ENCODE results near the gene TAPBPL. TPM values are rescaled to one million over a fixed set of nuclear protein-coding genes. Genes with fewer than 3 reads are reported as not detected.
"Not testable (repeated sequence)": the region's sequence is repeated elsewhere in the genome, so short reads cannot be mapped to it uniquely, and the experiment has no call there.

Gene TAPBPL
- total RNA-seq, 2 donors from 2014 or later: 24.1 to 28.2 TPM

DNA sequence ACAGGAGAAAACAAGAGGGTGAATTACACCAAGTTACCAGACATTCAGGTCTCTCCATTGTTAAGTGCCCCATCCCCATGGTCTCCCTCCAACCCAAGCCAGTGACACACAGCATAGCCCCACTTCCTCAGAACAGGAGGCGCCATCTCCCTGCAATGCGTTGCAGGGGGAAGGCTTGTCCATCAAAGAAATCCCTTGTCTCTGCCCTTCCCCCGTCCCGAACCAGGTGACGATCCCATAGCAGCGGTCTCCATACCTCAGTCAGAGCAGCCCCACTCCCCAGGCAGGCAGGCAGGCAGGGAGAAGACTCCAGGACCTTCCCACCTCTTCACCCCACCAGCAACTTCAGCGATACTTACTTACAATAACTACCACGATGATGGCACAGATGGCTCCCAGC, 12.7 kb downstream of the TAPBPL start:
- Mint-ChIP-seq H3K36me3 (ENCODE audit: low read depth) (peaks cover 100% of the 10 kb centered on the region), H3K4me3 (peak overlapping the region; percentile 79), H3K27me3 (no peaks in the 10 kb centered on the region), H3K9me3 (no peaks in the 10 kb centered on the region), H3K27ac (peak overlapping the region; percentile 94), H3K4me1 (peaks cover 66% of the 10 kb centered on the region)
- ATAC-seq (replicated peaks): no peak

DNA sequence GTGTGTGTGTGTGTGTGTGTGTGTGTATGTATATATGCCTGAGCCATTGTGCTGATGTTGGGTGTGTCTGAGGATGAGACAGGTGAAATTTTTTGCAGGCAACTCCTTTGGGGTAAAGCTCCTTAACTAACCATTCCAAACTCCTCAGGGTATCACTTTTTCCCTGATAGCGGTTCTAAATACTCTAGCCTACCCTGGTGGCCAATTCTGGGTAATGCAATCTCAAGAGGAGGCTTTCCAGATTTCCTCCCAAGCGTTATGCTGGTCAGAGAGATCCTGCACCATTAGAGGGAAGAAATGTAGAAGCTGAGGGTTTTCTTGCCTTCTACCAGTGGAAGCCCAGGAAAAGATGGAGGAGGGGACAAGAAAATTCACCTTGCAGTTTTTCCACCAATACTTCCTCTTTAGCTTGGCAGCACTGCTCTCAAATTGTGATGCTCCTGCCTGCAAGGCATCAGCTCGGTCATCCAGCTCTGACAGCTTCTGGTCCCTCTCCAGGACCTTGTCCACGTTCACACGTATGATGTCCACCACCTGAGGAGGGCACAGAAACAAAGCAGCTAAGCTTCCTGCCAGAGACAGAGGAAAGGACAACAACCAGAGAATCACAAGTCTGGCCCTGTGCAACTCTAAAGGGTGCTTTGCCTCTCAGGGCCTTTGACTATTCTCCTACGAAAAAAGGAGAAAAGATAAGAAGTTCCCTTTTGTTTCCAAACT, 13.8 kb downstream of the TAPBPL start:
- Mint-ChIP-seq H3K27ac (peak overlapping the region; percentile 60), H3K4me1 (peaks cover 66% of the 10 kb centered on the region), H3K36me3 (ENCODE audit: low read depth) (peaks cover 98% of the 10 kb centered on the region), H3K27me3 (no peaks in the 10 kb centered on the region), H3K4me3 (peak overlapping the region; percentile 79), H3K9me3 (no peaks in the 10 kb centered on the region)
- ATAC-seq (replicated peaks): no peak

DNA sequence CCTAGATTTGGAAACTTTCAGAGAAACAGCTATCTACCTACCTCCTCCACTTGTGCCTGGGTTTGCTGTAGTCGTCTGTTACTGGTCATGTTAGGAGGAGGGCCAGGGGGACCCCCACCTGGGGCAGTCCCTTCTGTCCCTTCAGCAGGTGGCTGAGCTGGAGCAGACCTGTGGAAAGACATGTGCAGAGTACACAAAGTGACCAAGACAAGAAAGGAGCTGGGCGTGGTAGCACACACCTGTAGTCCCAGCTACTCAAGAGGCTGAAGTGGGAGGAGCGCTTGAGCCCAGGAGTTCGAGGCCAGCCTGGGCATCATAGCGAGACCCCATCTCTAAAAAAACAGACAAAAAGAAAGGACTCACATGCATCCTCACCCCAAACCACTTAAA, 14.3 kb downstream of the TAPBPL start:
- H3K9me3 Mint-ChIP-seq: no peaks in the 10 kb centered on the region
- H3K4me3 Mint-ChIP-seq: peak overlapping the region; percentile 79
- no peak for ATAC-seq (replicated peaks)
- H3K4me1 Mint-ChIP-seq: peaks cover 63% of the 10 kb centered on the region
- peak overlapping the region; percentile 60 for H3K27ac Mint-ChIP-seq
- H3K27me3 Mint-ChIP-seq: no peaks in the 10 kb centered on the region
- peaks cover 98% of the 10 kb centered on the region for H3K36me3 Mint-ChIP-seq (ENCODE audit: low read depth)

DNA sequence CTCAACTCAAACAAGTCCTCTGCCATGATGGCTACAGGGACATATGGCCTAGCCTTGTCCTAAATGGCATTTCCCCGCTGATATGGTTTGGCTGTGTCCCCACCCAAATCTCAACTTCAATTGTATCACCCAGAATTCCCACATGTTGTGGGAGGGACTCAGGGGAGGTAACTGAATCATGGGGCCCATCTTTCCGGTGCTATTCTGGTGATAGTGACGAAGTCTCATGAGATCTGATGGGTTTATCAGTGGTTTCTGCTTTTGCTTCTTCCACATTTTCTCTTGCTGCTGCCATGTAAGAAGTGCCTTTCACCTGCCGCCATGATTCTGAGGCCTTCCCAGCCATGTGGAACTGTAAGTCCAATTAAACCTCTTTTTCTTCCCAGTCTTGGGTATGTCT, 14.9 kb downstream of the TAPBPL start:
- Mint-ChIP-seq H3K4me1 (peaks cover 62% of the 10 kb centered on the region), H3K36me3 (ENCODE audit: low read depth) (peaks cover 92% of the 10 kb centered on the region), H3K27ac (peak overlapping the region; percentile 60), H3K4me3 (peak overlapping the region; percentile 79)
- H3K9me3 Mint-ChIP-seq; ATAC-seq (replicated peaks); H3K27me3 Mint-ChIP-seq: not testable (repeated sequence)

DNA sequence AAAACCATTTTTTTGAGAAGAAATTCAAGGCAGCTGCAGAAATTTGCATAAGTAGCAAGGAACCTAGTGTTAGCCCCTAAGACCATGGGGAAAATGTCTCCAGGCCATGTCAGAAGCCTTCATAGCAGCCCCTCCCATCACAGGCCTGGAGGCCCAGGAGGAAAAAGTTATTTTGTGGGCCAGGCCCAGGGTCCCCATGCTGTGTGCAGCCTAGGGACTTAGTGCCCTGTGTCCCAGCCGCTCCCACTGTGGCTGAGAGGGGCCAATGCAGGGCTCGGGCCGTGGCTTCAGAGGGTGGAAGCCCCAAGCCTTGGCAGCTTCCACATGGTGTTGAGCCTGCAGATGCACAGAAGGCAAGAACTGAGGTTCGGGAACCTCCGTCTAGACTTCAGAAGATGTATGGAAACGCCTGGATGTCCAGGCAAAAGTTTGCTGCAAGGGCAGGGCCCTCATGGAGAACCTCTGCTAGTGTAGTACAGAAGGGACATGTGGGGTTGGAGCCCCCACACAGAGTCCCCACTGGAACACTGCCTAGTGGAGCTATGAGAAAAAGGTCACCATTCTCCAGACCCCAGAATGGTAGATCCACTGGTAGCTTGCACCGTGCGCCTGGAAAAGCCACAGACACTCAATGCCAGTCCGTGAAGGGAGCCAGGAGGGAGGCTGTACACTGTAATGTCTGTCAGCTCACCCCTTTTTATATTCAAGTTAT, 15.9 kb downstream of the TAPBPL start:
- not testable (repeated sequence) for H3K27me3 Mint-ChIP-seq; ATAC-seq (replicated peaks); H3K9me3 Mint-ChIP-seq
- peaks cover 83% of the 10 kb centered on the region for H3K36me3 Mint-ChIP-seq (ENCODE audit: low read depth)
- peak overlapping the region; percentile 90 for H3K27ac Mint-ChIP-seq
- H3K4me1 Mint-ChIP-seq: peaks cover 53% of the 10 kb centered on the region
- peak overlapping the region; percentile 79 for H3K4me3 Mint-ChIP-seq

DNA sequence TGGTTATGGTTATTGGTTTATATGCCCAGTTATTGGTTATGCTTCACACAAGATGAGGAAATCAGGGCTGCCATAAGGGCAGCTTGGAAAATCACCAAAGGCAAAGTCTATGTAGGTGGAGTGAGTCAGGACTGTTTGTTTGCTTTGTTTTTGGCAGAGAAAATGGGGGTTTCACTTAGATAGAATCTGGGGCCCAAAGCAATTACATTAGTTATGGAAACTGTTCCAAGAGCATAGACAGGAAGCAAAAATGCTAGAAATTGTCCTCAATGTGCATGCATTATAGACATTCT, 16.4 kb downstream of the TAPBPL start:
- ATAC-seq (replicated peaks): no peak
- Mint-ChIP-seq H3K27me3 (no peaks in the 10 kb centered on the region), H3K4me1 (peaks cover 48% of the 10 kb centered on the region), H3K27ac (peak overlapping the region; percentile 90), H3K9me3 (no peaks in the 10 kb centered on the region), H3K36me3 (ENCODE audit: low read depth) (peaks cover 78% of the 10 kb centered on the region), H3K4me3 (peak overlapping the region; percentile 79)

DNA sequence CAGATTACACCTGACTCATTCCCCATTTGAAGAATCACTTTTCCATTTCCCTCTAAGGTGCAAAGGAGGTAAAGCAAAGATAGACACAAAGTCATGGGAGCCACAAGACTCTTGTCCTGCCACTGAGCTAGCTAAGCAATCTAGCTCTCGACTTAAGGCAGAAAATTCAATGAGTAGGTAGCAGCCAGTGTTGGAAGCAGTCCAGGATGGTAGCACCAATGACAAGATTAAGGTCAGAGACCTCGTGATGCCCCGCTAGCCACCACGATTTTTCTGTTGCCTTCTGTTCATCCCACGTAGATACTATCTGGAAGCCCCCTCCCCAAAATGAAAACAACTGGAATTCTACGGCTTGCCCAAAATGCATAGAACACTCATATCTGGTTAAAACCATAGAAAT, 17.2 kb downstream of the TAPBPL start:
- Mint-ChIP-seq H3K27me3 (no peaks in the 10 kb centered on the region), H3K4me3 (peak overlapping the region; percentile 79), H3K4me1 (peaks cover 39% of the 10 kb centered on the region), H3K36me3 (ENCODE audit: low read depth) (peaks cover 69% of the 10 kb centered on the region), H3K9me3 (no peaks in the 10 kb centered on the region), H3K27ac (peak overlapping the region; percentile 90)
- ATAC-seq (replicated peaks): no peak

DNA sequence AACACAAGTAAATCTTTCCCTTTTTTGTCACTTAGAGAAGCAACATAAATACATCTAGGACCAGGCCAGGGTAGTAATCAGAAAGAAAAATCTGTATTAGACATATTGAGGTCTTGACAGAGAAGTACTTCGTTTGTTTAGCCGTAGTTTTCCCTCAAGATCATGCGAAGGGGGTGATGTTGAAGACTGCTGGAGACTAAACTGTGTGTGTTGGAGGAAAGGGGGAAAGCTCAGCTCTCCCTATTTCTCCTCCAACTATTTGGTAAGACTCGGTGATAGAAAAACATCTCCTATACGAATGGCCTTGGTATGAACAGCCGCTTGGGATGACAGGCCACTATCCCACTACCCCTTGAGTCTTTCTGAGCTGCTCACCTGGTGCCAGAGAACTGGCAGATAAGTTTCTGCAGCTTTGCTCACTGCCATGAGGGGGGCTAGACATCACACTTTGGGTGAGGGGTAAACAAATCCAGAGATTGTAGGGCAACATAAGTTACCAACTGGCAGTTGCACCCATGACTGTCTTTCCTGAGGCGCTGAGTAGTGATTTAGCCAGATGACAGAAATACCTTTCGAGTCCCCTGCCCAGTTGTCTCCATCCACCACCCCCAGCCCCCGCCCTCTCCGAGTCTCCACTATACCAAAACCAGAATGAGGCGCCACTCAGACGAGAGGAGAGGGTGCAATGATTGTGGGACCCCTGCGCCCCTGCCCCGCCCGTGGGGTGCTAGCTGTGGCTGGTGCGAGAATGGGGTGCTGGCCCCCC, 17.9 kb downstream of the TAPBPL start:
- Mint-ChIP-seq H3K27ac (peak overlapping the region; percentile 90), H3K4me1 (peaks cover 33% of the 10 kb centered on the region), H3K27me3 (no peaks in the 10 kb centered on the region), H3K4me3 (peak overlapping the region; percentile 79), H3K36me3 (ENCODE audit: low read depth) (peaks cover 62% of the 10 kb centered on the region), H3K9me3 (no peaks in the 10 kb centered on the region)
- no peak for ATAC-seq (replicated peaks)

DNA sequence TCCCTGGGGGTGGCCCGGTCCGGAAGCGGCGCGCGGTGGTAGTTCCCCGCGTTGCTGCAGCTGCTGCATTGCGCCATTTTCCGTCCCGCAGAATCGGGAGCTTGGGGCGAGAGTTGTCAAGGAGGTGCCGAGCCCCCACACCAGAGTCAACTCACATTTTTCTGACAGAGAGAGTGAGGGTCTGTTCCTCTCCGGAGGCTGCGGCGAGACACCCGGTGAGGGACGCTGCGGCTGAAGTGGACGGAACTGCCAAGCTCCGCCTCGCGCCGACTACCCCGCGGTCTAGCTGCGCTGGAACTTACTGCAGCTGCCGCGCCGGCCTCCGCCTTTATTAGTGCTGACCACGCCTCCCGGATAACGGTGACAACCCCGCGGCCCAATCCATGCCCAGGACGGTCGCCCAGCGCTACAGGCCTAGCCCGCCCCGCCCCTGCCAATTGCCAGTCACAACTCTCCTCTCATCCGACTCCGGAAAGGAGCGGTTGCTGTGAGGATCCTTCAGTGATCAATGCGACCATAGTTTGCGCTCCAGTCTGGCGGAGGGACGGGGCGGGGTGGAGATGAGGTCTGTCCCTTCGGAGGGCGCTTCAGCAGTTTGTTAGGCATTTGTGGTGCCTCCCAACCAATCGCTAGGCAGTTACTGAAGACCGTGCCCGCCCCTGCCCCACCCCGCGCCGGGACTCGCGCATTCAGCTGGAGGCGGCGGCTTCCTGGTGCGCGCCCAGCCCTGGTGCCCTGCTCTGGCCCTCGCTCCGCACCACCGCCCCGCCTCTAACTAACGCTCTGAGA, 18.7 kb downstream of the TAPBPL start, which contains the start of gene VAMP1:
Gene VAMP1 (minus strand): TSS at position 303 of the 789 bp plus-strand sequence. CDS start 146 bp downstream, at position 157.
- H3K4me3 Mint-ChIP-seq: peak within 1 kb of the TSS; percentile 79
- H3K27ac Mint-ChIP-seq: peak within 1 kb of the TSS; percentile 90
- no peaks in the 10 kb centered on the region for H3K27me3 Mint-ChIP-seq
- H3K4me1 Mint-ChIP-seq: peaks cover 30% of the 10 kb centered on the region
- H3K9me3 Mint-ChIP-seq: no peaks in the 10 kb centered on the region
- ATAC-seq (replicated peaks): peak; percentile 89
- H3K36me3 Mint-ChIP-seq (ENCODE audit: low read depth): peaks cover 54% of the 10 kb centered on the region

DNA sequence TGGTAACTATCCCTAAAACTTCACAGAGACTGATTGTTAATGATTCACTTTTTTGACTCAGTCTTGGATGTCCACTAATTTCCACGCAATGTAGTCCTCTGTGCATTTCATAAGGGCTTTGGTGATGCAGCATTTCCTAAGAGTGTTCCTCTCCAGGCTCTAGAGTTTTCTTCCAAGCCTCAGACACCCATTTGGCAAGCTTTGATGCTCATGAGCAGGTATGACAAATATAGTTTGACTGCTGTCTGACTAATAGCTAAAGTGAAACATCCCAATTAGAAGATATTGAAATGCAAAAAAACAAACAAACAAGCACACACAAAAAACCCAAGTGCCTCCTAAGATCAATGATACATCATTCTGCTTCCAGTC, 20.1 kb downstream of the TAPBPL start:
- Mint-ChIP-seq H3K4me3 (peak overlapping the region; percentile 79), H3K9me3 (no peaks in the 10 kb centered on the region), H3K4me1 (peaks cover 19% of the 10 kb centered on the region), H3K27ac (peak overlapping the region; percentile 90), H3K36me3 (ENCODE audit: low read depth) (peaks cover 40% of the 10 kb centered on the region), H3K27me3 (no peaks in the 10 kb centered on the region)
- no peak for ATAC-seq (replicated peaks)

DNA sequence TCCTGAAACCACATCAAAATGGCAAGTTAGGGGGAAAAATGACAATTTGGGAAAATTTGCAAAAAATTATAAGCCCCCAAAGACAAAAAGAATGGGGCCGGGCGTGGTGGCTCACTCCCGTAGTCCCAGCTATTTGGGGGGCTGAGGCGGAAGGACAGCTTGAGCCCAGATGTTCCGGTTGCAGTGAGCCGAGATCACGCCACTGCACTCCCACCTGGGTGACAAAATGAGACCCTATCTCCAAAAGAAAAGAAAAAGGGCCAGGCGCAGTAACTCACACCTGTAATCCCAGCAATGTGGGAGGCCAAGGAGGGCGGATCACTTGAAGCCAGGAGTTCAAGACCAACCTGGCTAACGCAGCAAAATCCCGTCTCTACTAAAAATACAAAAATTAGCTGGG, 20.6 kb downstream of the TAPBPL start:
- Mint-ChIP-seq H3K36me3 (ENCODE audit: low read depth) (peaks cover 35% of the 10 kb centered on the region), H3K27me3 (no peaks in the 10 kb centered on the region), H3K4me3 (no peak overlapping the region), H3K27ac (no peak overlapping the region), H3K4me1 (peaks cover 15% of the 10 kb centered on the region), H3K9me3 (no peaks in the 10 kb centered on the region)
- no peak for ATAC-seq (replicated peaks)

DNA sequence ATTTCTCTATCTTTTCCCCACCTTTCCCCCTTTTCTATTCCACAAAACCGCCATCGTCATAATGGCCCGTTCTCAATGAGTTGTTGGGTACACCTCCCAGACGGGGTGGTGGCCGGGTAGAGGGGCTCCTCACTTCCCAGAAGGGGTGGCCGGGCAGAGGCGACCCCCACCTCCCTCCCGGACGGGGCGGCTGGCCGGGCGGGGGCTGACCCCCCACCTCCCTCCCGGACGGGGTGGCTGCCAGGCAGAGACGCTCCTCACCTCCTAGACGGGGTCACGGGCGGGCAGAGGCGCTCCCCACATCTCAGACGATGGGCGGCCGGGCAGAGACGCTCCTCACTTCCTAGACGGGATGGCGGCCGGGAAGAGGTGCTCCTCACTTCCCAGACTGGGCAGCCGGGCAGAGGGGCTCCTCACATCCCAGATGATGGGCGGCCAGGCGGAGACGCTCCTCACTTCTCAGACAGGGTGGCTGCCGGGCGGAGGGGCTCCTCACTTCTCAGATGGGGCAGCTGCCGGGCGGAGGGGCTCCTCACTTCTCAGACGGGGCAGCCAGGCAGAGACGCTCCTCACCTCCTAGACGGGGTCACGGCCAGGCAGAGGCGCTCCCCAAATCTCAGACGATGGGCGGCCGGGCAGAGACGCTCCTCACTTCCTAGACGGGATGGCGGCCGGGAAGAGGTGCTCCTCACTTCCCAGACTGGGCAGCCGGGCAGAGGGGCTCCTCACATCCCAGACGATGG, 23.6 kb downstream of the TAPBPL start:
- ATAC-seq (replicated peaks); H3K27me3 Mint-ChIP-seq; H3K36me3 Mint-ChIP-seq (ENCODE audit: low read depth); H3K27ac Mint-ChIP-seq; H3K4me1 Mint-ChIP-seq; H3K9me3 Mint-ChIP-seq; H3K4me3 Mint-ChIP-seq: not testable (repeated sequence)

DNA sequence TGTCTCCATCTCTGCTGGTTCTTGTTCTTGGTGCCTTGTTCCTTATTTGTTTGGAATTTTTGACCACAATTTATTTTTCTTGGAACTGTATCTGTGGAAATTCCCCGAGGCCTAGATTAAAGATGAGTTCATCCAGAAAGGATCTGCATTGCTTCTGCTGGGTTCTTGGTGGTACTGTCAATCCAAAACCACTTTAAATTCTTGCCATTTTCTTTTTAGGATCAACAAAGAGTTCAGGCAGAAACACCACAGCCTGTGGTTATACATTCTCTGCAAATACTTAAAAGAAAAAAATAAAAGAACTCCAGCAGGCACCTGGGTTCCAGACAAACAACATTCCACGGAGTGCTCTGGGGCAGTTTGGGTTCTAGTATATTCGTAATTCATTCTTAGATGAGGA, 24.6 kb downstream of the TAPBPL start:
- Mint-ChIP-seq H3K36me3 (ENCODE audit: low read depth) (no peaks in the 10 kb centered on the region), H3K9me3 (no peaks in the 10 kb centered on the region), H3K4me1 (no peaks in the 10 kb centered on the region), H3K27ac (peak overlapping the region; percentile 4), H3K4me3 (no peak overlapping the region), H3K27me3 (no peaks in the 10 kb centered on the region)
- no peak for ATAC-seq (replicated peaks)
